ENCODE measurements around the gene ABCC1. TPM values are rescaled to one million over a fixed set of nuclear protein-coding genes. Genes with fewer than 3 reads are reported as not detected.

ABCC1 gene
- total RNA-seq, 1 donor from 2014 or later, result 95.7 TPM

DNA sequence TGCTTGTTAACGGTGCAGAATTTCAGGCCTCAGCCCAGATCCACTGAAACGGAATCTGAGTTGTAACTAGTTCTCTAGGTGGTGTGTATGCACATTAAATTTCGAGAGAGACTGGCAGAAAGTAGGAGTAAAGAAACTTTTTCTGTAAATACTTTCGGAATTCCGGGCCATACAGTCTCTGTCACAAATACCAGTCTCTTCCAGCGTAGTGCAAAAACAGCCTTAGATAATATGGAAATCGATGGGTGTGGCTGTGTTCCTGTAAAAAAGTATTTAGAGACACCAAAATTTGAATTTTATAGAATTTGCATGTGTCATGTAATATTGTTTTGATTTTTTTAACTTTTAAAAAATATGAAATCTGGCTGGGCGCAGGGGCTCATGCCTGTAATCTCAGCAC is 109.7 kb downstream of the ABCC1 start:
- Mint-ChIP-seq H3K9me3 (no peaks in the 10 kb centered on the region), H3K27me3 (ENCODE audit: low read depth) (no peaks in the 10 kb centered on the region), H3K27ac (no peak overlapping the region), H3K4me3 (ENCODE audit: low read depth) (no peak overlapping the region), H3K4me1 (ENCODE audit: low read depth) (peaks cover 29% of the 10 kb centered on the region), H3K36me3 (ENCODE audit: low read depth) (peaks cover 75% of the 10 kb centered on the region)
- no peak for DNase-seq (ENCODE audit: low spot score)
- intact Hi-C loops (cut with micrococcal nuclease), result no loop called here

DNA sequence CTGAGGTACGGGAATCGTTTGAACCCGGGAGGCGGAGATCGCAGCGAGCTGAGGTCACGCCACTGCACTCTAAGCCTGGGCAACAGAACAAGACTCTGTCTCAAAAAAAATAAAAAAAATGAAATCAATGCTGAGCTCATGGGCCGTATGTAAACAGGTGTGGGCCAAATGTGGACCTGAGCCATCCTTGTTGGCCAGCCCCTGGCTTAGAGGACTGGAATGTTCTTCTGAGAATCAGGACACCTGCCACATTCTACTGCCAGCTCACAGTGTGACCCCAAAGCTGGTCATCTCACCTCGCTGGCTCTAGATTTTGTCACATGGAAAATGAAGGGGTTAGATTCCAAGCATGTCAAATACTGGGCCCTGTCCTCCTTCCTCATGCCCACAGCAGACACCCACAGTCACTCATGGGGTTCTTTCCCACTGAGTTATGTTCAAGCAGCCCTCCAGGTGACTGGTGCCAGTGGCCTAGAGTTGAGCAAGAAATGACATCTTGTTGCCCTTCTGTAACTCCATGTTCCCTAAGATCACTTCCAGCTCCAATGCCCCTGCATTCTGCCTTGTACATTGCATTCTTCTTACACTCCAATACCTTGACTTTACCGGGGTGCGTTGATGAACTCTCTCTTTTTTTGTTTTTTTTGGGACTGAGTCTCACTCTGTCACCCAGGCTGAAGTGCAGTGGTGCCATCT is 110.6 kb downstream of the ABCC1 start:
- intact Hi-C loops (cut with micrococcal nuclease), result no loop called here
- peaks cover 74% of the 10 kb centered on the region for H3K36me3 Mint-ChIP-seq (ENCODE audit: low read depth)
- peak overlapping the region; percentile 42 for H3K27ac Mint-ChIP-seq
- no peaks in the 10 kb centered on the region for H3K9me3 Mint-ChIP-seq
- H3K4me3 Mint-ChIP-seq (ENCODE audit: low read depth), result no peak overlapping the region
- no peaks in the 10 kb centered on the region for H3K27me3 Mint-ChIP-seq (ENCODE audit: low read depth)
- DNase-seq (ENCODE audit: low spot score), result no peak
- H3K4me1 Mint-ChIP-seq (ENCODE audit: low read depth), result peaks cover 29% of the 10 kb centered on the region

DNA sequence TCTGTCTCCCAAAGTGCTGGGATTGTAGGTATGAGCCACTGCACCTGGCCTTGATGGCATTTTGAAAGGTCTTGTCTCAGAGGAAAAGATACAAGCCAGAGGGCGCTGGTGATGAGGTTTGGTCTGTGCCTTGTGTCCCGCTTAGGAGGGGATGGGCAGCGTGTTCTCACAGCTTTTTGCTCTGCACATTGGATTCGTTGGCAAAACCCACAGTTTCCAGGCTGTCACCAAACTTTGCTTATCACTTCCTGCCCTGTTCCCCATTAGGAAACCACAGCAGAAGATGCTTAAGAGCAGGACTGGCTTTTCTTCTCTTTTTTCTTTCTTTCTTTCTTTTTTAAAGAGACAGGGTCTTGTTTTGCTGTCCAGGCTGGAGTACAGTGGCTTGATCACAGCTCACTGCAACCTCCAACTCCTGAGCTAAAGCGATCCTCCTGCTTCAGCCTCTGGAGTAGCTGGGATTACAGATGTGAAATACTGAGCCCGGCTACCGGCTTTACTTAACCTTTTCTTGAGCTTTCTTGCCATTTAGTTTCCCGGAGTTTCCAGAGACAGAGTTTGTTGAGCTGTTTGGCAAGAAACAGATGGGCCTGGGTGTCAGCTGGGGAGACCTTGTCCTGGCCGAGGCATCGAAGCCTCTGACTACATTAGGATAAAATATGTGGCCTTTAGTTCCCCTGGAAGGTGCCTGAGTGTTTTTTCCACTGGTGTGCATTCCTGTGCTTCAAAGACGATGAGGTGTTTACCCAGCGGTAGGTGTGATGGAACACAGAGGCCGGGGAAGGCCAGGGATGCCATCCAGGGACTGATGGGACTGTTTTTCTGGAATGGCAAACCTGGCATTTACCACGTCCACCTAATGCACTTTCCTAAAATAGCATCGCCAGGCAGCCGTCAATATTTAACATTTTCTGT is 112.9 kb downstream of the ABCC1 start:
- H3K36me3 Mint-ChIP-seq (ENCODE audit: low read depth), result peaks cover 77% of the 10 kb centered on the region
- DNase-seq (ENCODE audit: low spot score), result peak; percentile 53
- no peaks in the 10 kb centered on the region for H3K27me3 Mint-ChIP-seq (ENCODE audit: low read depth)

DNA sequence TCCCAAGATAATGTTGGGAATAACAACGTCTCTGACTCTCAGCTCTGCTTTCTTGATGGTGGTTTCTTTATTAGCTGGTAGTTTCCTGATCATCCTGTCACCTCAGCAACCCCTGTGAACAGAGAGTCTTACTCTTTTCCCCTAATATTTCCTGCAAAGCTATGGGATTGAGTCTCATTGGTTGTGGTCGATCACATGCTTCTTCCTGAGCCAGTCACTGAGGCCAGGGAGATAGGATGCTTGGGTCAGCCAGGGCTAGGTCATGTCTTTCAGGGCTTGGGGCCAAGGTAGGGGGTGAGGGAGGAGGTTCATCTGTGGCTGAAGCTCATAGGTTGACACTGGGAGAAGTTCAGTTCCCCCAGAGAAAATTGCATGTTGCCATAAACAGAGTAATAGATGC is 114.3 kb downstream of the ABCC1 start:
- Mint-ChIP-seq H3K4me1 (ENCODE audit: low read depth) (peaks cover 23% of the 10 kb centered on the region), H3K36me3 (ENCODE audit: low read depth) (peaks cover 80% of the 10 kb centered on the region), H3K4me3 (ENCODE audit: low read depth) (no peak overlapping the region), H3K9me3 (no peaks in the 10 kb centered on the region), H3K27me3 (ENCODE audit: low read depth) (no peaks in the 10 kb centered on the region), H3K27ac (peak overlapping the region; percentile 75)
- intact Hi-C loops (cut with micrococcal nuclease), result no loop called here
- DNase-seq (ENCODE audit: low spot score), result no peak

More for the DNA sequence above, 112.9 kb downstream of the ABCC1 start:
- Mint-ChIP-seq H3K4me3 (ENCODE audit: low read depth) (no peak overlapping the region), H3K9me3 (no peaks in the 10 kb centered on the region), H3K4me1 (ENCODE audit: low read depth) (peaks cover 29% of the 10 kb centered on the region), H3K27ac (peak overlapping the region; percentile 58)
- intact Hi-C loops (cut with micrococcal nuclease), result no loop called here

DNA sequence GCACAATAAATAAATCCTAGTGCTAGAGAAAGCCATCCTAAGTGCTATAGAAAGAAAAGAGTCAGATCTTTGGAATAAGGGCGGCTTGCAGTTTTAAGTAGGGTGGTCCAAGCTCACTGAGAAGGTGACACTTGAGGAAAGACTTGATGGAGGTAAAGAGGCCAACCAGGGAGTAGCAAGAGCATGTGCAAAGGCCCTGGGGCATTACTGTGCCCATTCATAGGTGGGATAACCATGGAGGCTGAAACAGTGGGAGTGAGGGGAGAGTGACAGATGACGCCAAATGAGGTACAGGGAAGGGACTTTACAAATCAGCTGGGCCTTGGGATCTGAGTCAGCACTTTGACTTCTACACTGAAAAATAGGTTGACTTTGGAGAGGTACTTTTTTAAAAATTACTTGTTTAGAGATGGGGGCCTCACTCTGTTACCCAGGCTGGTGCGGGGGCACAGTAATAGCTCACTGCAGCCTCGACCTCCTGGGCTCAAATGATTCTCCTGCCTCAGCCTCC is 115.5 kb downstream of the ABCC1 start:
- H3K27me3 Mint-ChIP-seq (ENCODE audit: low read depth), result no peaks in the 10 kb centered on the region
- DNase-seq (ENCODE audit: low spot score), result no peak
- no peak overlapping the region for H3K27ac Mint-ChIP-seq
- no peak overlapping the region for H3K4me3 Mint-ChIP-seq (ENCODE audit: low read depth)
- peaks cover 79% of the 10 kb centered on the region for H3K36me3 Mint-ChIP-seq (ENCODE audit: low read depth)
- no peaks in the 10 kb centered on the region for H3K9me3 Mint-ChIP-seq
- peaks cover 22% of the 10 kb centered on the region for H3K4me1 Mint-ChIP-seq (ENCODE audit: low read depth)
- intact Hi-C loops (cut with micrococcal nuclease), result no loop called here

DNA sequence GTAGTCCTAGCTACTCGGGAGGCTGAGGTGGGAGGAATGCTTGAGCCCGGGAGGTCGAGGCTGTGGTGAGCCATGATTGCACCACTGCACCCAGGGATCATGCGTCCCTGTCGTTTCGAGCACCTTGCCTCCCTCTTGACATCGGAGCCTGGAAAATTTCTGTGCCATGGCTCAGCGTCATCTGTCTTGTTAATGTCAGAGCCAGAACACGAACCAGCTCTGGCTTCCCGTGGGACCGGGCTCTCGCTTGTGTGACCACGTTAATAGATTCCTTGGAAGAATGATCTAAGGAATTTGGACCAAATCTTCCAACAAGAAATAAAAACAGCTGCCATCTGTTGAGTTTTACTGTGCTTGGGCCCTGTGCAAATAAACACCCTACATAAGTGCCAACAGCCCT is 117.7 kb downstream of the ABCC1 start:
- DNase-seq (ENCODE audit: low spot score), result no peak
- Mint-ChIP-seq H3K36me3 (ENCODE audit: low read depth) (peaks cover 71% of the 10 kb centered on the region), H3K27ac (no peak overlapping the region), H3K27me3 (ENCODE audit: low read depth) (no peaks in the 10 kb centered on the region), H3K9me3 (no peaks in the 10 kb centered on the region), H3K4me3 (ENCODE audit: low read depth) (no peak overlapping the region), H3K4me1 (ENCODE audit: low read depth) (peaks cover 9% of the 10 kb centered on the region)
- intact Hi-C loops (cut with micrococcal nuclease), result no loop called here

DNA sequence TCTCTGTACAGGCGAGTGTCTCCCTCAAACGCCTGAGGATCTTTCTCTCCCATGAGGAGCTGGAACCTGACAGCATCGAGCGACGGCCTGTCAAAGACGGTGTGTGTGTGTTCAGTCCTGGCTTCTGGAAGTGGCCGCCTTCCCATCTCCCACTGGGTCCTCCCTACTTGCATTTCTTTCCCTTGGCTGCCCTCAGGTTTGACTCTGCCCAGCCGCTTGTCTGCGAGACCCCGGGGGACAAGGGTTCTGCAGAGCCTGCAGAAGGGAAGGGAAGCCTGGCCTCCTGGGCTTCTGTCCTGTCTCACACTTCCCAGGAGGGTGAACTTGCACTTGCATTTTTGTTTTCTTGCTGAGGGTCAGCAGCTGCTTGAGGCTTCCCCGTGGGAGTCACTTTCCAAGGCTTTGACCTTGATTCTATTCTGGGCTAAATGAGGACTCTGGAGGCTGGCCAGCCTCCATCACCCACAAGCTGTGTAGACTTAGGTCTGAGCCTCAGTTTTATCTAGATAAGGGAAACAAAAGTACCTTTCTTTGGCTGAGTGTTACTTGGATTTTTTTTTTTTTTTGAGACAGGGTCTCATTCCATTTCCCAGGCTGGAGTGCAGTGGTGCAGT is 122.3 kb downstream of the ABCC1 start:
- no peaks in the 10 kb centered on the region for H3K27me3 Mint-ChIP-seq (ENCODE audit: low read depth)
- H3K36me3 Mint-ChIP-seq (ENCODE audit: low read depth), result peaks cover 73% of the 10 kb centered on the region
- DNase-seq (ENCODE audit: low spot score), result no peak
- no peaks in the 10 kb centered on the region for H3K9me3 Mint-ChIP-seq
- no peak overlapping the region for H3K4me3 Mint-ChIP-seq (ENCODE audit: low read depth)
- peaks cover 2% of the 10 kb centered on the region for H3K4me1 Mint-ChIP-seq (ENCODE audit: low read depth)
- intact Hi-C loops (cut with micrococcal nuclease), result no loop called here
- H3K27ac Mint-ChIP-seq, result no peak overlapping the region

DNA sequence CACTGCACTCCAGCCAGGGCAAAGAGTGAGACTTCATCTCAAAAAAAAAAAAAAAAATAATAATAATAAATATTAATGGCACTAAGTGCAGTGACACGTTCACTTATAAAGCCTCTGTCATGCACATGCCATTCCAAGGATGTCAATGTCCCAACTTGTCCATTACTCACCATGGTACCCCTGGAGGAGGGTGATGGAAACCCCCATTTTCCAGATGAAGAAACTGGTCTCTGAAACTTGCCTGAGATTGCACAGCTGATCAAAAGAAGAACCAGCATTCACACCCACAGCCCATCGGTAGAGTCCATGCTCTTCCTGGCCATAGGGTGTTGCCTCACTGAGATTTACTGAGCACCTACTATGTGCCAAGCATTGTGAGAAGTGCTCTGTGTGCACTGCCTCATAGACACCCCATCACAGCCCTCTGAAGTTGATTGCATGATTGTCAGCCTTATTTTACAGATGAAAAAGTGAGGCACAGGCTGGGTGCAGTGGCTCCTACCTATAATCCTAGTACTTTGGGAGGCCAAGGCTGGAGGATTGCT is 123.7 kb downstream of the ABCC1 start:
- no peaks in the 10 kb centered on the region for H3K27me3 Mint-ChIP-seq (ENCODE audit: low read depth)
- no peak overlapping the region for H3K4me3 Mint-ChIP-seq (ENCODE audit: low read depth)
- no peak overlapping the region for H3K27ac Mint-ChIP-seq
- peaks cover 2% of the 10 kb centered on the region for H3K4me1 Mint-ChIP-seq (ENCODE audit: low read depth)
- DNase-seq (ENCODE audit: low spot score), result no peak
- H3K9me3 Mint-ChIP-seq, result no peaks in the 10 kb centered on the region
- peaks cover 69% of the 10 kb centered on the region for H3K36me3 Mint-ChIP-seq (ENCODE audit: low read depth)
- intact Hi-C loops (cut with micrococcal nuclease), result no loop called here

DNA sequence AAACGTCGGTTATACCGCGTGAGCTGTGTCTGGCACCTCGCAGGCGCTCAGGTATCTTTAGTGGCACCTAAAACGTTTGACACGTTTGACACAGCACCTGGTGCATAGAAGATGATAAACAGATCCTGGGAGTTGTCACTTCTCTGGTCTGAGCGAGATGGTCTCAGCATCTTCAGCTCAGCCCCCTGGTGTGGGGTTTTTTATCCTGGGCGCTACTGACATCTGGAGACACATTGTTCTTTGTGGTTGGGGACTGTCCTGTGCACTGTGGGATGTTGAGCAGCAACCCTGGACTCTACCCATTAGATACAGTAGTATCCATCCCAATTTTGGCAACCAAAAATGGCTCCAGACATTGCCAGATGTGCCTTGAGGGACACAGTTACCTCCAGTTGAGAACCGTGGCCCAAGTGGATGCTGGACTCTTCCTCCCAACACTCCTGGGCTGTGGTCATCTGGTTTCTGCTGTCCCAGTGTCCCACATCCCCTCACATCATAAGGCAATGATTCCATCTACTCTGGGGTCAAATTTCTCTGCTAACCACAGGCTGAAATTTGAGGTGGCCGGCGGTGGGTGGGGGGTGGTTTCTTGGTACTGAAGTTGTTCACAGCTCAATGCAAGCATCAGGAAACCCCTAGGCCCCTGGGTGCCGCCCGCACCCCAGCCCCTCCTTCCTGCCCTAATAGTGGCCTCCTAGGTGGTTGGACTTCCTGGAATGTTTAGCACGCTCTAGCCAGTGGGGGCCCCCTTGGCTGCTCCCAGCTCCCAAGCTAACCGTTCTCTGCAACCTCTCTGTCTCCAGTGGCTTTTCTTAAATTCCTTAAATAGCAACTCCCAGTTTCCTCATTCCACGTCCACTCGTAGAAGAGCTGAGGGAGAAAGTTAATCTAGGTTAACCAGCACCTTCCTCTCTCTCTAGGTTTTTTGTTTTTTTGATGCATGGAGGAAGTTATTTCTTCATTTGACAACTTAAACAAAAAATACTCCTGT is 124.8 kb downstream of the ABCC1 start:
- intact Hi-C loops (cut with micrococcal nuclease), result no loop called here
- no peak for DNase-seq (ENCODE audit: low spot score)
- H3K9me3 Mint-ChIP-seq, result no peaks in the 10 kb centered on the region
- H3K27ac Mint-ChIP-seq, result peak overlapping the region; percentile 68
- no peak overlapping the region for H3K4me3 Mint-ChIP-seq (ENCODE audit: low read depth)
- peaks cover 73% of the 10 kb centered on the region for H3K36me3 Mint-ChIP-seq (ENCODE audit: low read depth)
- no peaks in the 10 kb centered on the region for H3K27me3 Mint-ChIP-seq (ENCODE audit: low read depth)
- peaks cover 2% of the 10 kb centered on the region for H3K4me1 Mint-ChIP-seq (ENCODE audit: low read depth)

DNA sequence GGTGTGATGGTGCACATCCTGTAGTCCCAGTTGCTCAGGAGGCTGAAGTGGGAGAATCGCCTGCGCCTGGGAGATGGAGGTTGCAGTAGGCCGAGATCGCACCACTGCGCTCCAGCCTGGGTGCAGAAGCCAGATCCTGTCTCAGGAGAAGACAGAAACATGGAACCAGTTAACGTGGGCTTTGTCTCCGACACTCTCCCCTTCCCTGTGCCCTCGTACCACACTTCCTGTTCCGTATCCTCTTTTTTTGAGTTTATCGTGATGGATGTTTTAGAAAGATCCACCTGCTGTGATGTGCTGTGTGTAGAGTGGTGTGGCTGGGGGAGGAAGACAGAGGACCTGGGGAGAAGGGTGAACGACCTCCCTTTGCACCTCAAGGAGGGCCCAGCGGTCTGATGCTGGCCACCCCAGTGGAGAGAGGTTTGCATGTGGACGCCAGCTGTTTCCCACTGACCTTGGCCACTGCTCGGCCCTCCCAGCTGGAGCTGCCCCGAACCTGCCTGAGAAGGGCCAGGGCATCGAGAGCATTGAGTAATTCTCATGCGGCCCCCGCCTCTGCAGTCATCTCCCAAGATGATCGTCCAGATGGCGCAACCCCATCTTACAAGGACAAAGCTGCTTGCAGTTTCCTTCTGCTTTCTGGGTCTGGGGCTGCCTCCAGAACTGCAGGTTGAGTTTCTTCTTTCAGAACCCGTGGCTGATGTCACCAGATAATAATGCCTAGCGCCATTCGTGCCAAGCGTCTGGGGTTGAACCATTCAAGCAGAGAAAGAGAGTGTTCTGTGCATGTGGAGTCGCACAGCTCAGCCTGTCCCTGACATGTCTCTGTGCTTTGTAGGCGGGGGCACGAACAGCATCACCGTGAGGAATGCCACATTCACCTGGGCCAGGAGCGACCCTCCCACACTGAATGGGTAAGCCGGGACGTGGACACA is 126.3 kb downstream of the ABCC1 start:
- no peaks in the 10 kb centered on the region for H3K9me3 Mint-ChIP-seq
- H3K36me3 Mint-ChIP-seq (ENCODE audit: low read depth), result peaks cover 81% of the 10 kb centered on the region
- intact Hi-C loops (cut with micrococcal nuclease), result no loop called here
- no peak for DNase-seq (ENCODE audit: low spot score)
- no peaks in the 10 kb centered on the region for H3K27me3 Mint-ChIP-seq (ENCODE audit: low read depth)
- H3K27ac Mint-ChIP-seq, result peak overlapping the region; percentile 55
- H3K4me3 Mint-ChIP-seq (ENCODE audit: low read depth), result no peak overlapping the region
- peaks cover 2% of the 10 kb centered on the region for H3K4me1 Mint-ChIP-seq (ENCODE audit: low read depth)

DNA sequence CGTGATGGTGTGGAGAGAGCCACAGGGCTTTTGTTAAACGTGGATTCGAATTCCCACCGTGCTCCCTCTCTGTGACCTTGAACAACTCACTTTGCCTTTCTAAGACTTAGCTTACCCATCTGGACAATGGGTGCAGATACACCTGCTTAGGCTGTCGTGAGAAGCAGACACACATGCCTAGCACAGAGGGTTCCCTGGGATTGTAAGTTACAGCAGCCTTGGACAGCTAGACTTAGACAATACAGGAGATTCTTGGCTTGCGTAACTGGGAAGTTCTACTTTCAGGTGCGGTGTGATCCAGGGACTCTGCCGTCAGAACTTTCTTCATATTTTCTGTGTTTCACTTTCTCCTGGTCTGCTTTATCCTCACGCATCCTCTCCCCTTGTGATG is 127.0 kb downstream of the ABCC1 start:
- intact Hi-C loops (cut with micrococcal nuclease), result no loop called here
- peaks cover 2% of the 10 kb centered on the region for H3K4me1 Mint-ChIP-seq (ENCODE audit: low read depth)
- no peak overlapping the region for H3K4me3 Mint-ChIP-seq (ENCODE audit: low read depth)
- H3K36me3 Mint-ChIP-seq (ENCODE audit: low read depth), result peaks cover 86% of the 10 kb centered on the region
- H3K9me3 Mint-ChIP-seq, result no peaks in the 10 kb centered on the region
- no peak for DNase-seq (ENCODE audit: low spot score)
- no peaks in the 10 kb centered on the region for H3K27me3 Mint-ChIP-seq (ENCODE audit: low read depth)
- H3K27ac Mint-ChIP-seq, result no peak overlapping the region

All from activated T-helper 2 cell treated with anti-CD3 and anti-CD28 coated beads, Interferon-gamma antibody, Interleukin-2, Interleukin-4, amounts not matched to agents 10 μg/mL and 5 μg/mL and 100 μg/mL, durations not matched to agents 14 hours and 24 hours and 36 hours (primary cell).